Heart right ventricle (tissue), 16 donors: Measurements from ENCODE around the gene CAMP. TPM values are rescaled to one million over a fixed set of nuclear protein-coding genes. Genes with fewer than 3 reads are reported as not detected.

Experiments used
- ATAC-seq, 8 donors: fragments of 200-7000 bp; cut with Tn5 transposase; one replicate each; pipeline ENCODE4 v1.9.1; 2020; ENCODE audit warnings: mild to moderate bottlenecking in 8 of 8, moderate library complexity in 8 of 8, moderate number of reproducible peaks in 1 of 8
- DNase-seq, 2 donors: peaks; one replicate each; pipeline ENCODE4 v3.0.0-alpha.2; 2020
- H3K27ac ChIP-seq, 10 donors: fragments of 200-600 bp; sonication (generic) in 2 of 10; one replicate each; pipeline versions ENCODE4 v1.5.0 to v1.8.0; 2020 to 2022; ENCODE audit warnings: mild to moderate bottlenecking in 3 of 10
- H3K27me3 ChIP-seq, 7 donors: fragments of 200-600 bp; one replicate each; pipeline ENCODE4 v1.8.0; 2021 to 2022; ENCODE audit warnings: mild to moderate bottlenecking in 2 of 7
- H3K36me3 ChIP-seq, 9 donors: fragments of 200-600 bp; sonication (generic) in 1 of 9; one replicate each; pipeline versions ENCODE4 v1.5.0 to v1.8.0; 2020 to 2022; ENCODE audit warnings: mild to moderate bottlenecking in 2 of 9
- H3K4me1 ChIP-seq, 9 donors: fragments of 200-600 bp; sonication (generic) in 1 of 9; one replicate each; pipeline versions ENCODE4 v1.5.0 to v1.8.0; 2020 to 2022; ENCODE audit warnings: mild to moderate bottlenecking in 4 of 9
- H3K4me3 ChIP-seq, 10 donors: fragments of 200-600 bp; sonication (generic) in 2 of 10; one replicate each; pipeline versions ENCODE4 v1.5.0 to v1.8.0; 2020 to 2022; ENCODE audit warnings: mild to moderate bottlenecking in 7 of 10, moderate library complexity in 2 of 10
- H3K9me3 ChIP-seq, 11 donors: fragments of 200-600 bp in 10 of 11; sonication (generic) in 2 of 11; one replicate each; pipeline versions ENCODE4 v1.5.0 to v1.8.0; 2013 to 2022; ENCODE audit warnings: mild to moderate bottlenecking in 2 of 11, control low read depth in 1 of 11, moderate library complexity in 1 of 11
- WGBS, 2 donors: extraction: QIAGEN DNeasy Blood & Tissue Kit; methylation state at CpG; one replicate each; pipeline ENCODE4 v1.1.7; 2013; ENCODE audit warnings: inconsistent platforms in 1 of 2; 5-methylcytosine and 5-hydroxymethylcytosine counted together
- intact Hi-C, 10 donors: fragments of 100-400 bp; cut with DNase I; formaldehyde crosslinking; loops; one replicate each; pipeline versions ENCODE4 v1.11.1 to v1.14.2; 2022
- polyA plus RNA-seq, 2 donors: library from polyadenylated mRNA; stranded (reverse); fragments of 200-250 nt; gene quantifications; one replicate each; pipeline ENCODE4 v1.2.3, GENCODE V29; 2013
- total RNA-seq, 10 donors: library from RNA; stranded (reverse); fragmentation: NEBNext Ultra II Directional in 3 of 10; extraction: Animal tissue kit (Norgen Biotek cat#: 25700) in 3 of 10; gene quantifications; one replicate each; pipeline versions ENCODE4 v1.2.1 to v1.2.4, GENCODE V29; 2021 to 2023
- TF ChIP-seq, protein P1 (sequence below), 9 donors: fragments of 200-600 bp; sonication (generic) in 2 of 9; IDR thresholded peaks; one replicate each; pipeline versions ENCODE4 v1.5.0 to v1.8.0; 2021 to 2022; ENCODE audit warnings: antibody characterized with exemption in 9 of 9, mild to moderate bottlenecking in 5 of 9, moderate library complexity in 1 of 9
- donor health status: Arrhythmogenic right ventricular cardiomyopathy.
- donor health status: ischemic (EF 13 %, LVEDD 7.1; RV severe dilation, severe dysfunction).
- donor health status: healthy with polysubstance abuse.
- donor health status: DM: no; HTN: yes; CAD: no.
- donor health status: DM: no; HTN: no; CAD: no.
- donor health status: ischemic (EF 25% LVEDD 6.9; RV normal size, moderate dysfunction).
- donor health status: ischemic (EF 25% LVEDD 5.7; RV mildly dilated, moderate dysfunction).
- donor health status: healthy.
- donor health status: DM: yes; HTN: yes; CAD: no.
- donor health status: Ischemic cardiomyopathy.
- donor health status: ischemic (EF 35%, LVEDD 5.7; RV mildly dilated, moderate dysfunction).
- donor health status: nonischemic (EF 11% LVEDD 7.7; RV severe dilation, severe dysfunction).
- donor health status: DM: yes; HTN: yes; CAD: no.
- donor health status: PGD.
- donor health status: ischemic (EF 29% LVEDD 5.4; RV normal size, mild dysfunction).
- donor health status: nonischemic (EF 23%, LVEDD 6.1; RV moderate dilation, normal function).

CAMP gene
- total and polyA plus RNA-seq, 12 donors: 0.33 to 4.1 (median 0.76) TPM; not detected in 5

DNA sequence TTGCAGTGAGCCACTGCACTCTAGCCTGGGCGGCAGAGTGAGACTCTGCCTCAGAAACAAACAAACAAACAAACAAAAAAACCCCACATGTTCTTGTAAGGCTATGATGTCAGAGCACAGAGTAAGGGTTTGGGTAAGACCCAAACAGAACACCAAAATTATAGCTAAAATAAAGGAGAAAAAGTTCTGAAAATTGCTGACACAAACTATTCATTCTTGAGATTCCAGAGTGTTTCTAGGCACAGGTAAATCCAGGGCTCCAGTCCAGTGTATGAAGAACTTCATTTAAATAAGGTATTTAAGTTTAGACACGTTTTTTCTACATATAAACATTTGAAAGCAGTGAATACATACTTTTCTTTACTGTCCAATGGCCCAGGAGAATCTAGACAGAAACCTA lies 39.0 kb upstream of the CAMP start:
- no peak overlapping the region for H3K27ac ChIP-seq
- no peak for DNase-seq
- H3K36me3 ChIP-seq: peaks cover 0 to 49% (median 0%) of the 10 kb centered on the region in 9 donors
- TF ChIP-seq, protein P1, sequence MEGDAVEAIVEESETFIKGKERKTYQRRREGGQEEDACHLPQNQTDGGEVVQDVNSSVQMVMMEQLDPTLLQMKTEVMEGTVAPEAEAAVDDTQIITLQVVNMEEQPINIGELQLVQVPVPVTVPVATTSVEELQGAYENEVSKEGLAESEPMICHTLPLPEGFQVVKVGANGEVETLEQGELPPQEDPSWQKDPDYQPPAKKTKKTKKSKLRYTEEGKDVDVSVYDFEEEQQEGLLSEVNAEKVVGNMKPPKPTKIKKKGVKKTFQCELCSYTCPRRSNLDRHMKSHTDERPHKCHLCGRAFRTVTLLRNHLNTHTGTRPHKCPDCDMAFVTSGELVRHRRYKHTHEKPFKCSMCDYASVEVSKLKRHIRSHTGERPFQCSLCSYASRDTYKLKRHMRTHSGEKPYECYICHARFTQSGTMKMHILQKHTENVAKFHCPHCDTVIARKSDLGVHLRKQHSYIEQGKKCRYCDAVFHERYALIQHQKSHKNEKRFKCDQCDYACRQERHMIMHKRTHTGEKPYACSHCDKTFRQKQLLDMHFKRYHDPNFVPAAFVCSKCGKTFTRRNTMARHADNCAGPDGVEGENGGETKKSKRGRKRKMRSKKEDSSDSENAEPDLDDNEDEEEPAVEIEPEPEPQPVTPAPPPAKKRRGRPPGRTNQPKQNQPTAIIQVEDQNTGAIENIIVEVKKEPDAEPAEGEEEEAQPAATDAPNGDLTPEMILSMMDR (IDR thresholded peaks at IDR 0.05): no peak
- 91% methylated on average over 2 of the region's 2 CpGs for WGBS, 2 donors
- no peak for ATAC-seq
- intact Hi-C loops: no loop called here
- H3K4me3 ChIP-seq: no peak overlapping the region
- no peaks in the 10 kb centered on the region for H3K27me3 ChIP-seq
- H3K4me1 ChIP-seq: peaks cover 0 to 19% (median 14%) of the 10 kb centered on the region in 9 donors
- H3K9me3 ChIP-seq: no peaks in the 10 kb centered on the region

DNA sequence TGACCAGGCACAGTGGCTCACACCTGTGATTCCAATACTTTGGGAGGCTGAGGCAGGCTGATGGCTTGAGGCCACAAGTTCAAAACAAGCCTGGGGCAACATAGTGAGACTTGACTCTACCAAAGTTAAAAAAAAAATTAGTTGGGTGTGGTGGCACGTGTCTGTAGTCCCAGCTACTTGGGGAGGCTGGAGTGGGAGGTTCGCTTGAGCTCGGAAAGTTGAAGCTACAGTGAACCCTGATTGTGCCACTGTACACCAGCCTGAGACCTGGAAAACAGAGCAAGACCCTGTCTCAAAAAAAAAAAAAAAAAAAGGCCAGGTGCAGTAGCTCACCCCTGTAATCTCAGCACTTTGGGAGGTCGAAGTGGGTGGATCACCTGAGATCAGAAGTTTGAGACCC lies 38.2 kb upstream of the CAMP start:
- Histone ChIP-seq H3K27ac (no peak overlapping the region), H3K4me1 (peaks cover 0 to 19% (median 14%) of the 10 kb centered on the region in 9 donors), H3K36me3 (peaks cover 0 to 43% (median 0%) of the 10 kb centered on the region in 9 donors), H3K4me3 (no peak overlapping the region), H3K9me3 (no peaks in the 10 kb centered on the region), H3K27me3 (no peaks in the 10 kb centered on the region)
- 87 to 94% methylated on average over 4 of the region's 4 CpGs for WGBS, 2 donors
- TF ChIP-seq, protein P1 (IDR thresholded peaks at IDR 0.05): no peak
- intact Hi-C loops: no loop called here
- DNase-seq (no peak), ATAC-seq (no peak)

DNA sequence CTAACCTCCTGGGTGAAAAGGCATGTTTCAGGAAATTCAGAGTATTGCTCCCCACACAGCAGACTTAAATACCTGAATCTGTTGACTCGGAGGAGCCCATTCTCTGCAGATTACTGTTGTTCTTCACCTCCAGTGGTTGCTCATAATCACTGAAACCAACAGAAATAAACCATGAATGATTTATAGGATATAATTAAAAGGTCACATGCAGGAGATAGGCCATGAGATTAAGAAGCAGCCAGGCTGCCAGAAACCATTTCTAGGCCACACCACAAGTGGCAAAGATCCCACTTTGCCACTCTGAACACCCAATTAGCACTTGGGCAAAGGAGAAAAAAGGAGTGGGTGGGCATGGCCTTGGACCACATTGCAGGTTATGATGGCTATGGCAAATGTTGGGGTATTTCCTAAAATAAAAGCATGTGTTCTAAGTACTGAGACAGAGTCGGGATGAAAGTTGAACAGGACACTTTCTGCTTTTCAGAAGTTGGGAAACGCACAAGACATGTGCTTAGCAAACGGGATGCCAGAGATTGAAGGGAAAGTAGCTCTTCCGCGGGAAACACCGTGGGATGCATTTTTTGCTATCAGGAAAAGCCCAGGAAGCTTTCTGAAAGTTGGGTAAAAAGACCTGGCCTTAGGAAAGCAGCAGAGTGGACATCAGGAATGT lies 36.5 kb upstream of the CAMP start:
- TF ChIP-seq, protein P1 (IDR thresholded peaks at IDR 0.05): no peak
- intact Hi-C loops: no loop called here

DNA sequence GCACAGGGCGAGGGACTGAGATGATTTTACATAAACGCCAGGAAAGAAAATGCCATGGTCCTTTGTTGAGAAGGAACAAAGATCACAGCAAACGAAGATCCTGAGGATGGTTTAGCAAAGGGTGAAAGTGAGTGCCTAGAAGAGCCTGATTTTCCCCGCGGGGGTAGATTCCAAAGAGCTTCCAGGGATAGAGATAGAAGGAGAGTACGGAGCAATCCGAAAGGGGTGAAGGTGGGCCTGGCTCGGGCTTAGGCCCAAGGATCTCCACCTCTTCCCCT lies 36.1 kb upstream of the CAMP start:
- Histone ChIP-seq H3K4me3 (peak overlapping the region; percentile 58 to 96 (median 74)), H3K9me3 (no peaks in the 10 kb centered on the region), H3K36me3 (peaks cover 0 to 23% (median 0%) of the 10 kb centered on the region in 9 donors), H3K27ac (peak overlapping the region in 2 of 10 donors; percentile 39 to 74), H3K4me1 (peaks cover 0 to 19% (median 14%) of the 10 kb centered on the region in 9 donors), H3K27me3 (no peaks in the 10 kb centered on the region)
- ATAC-seq: no peak
- WGBS, 2 donors: 12 to 18% methylated on average over 8 of the region's 8 CpGs
- TF ChIP-seq, protein P1 (IDR thresholded peaks at IDR 0.05): no peak
- intact Hi-C loops: no loop called here
- DNase-seq: no peak

More for the DNA sequence above, 36.5 kb upstream of the CAMP start:
- Histone ChIP-seq H3K27ac (no peak overlapping the region), H3K4me3 (peak overlapping the region in 8 of 10 donors; percentile 58 to 96 (median 76)), H3K36me3 (peaks cover 0 to 28% (median 0%) of the 10 kb centered on the region in 9 donors), H3K9me3 (no peaks in the 10 kb centered on the region), H3K27me3 (no peaks in the 10 kb centered on the region), H3K4me1 (peaks cover 0 to 19% (median 14%) of the 10 kb centered on the region in 9 donors)
- ATAC-seq: no peak
- WGBS, 2 donors: 37 to 43% methylated on average over 7 of the region's 7 CpGs
- no peak for DNase-seq
